ENCODE measurements around the gene NBEA. TPM values are rescaled to one million over a fixed set of nuclear protein-coding genes. Genes with fewer than 3 reads are reported as not detected.

The NBEA gene
- total RNA-seq, 3 donors from 2014 or later (not counting 1 experiment from before 2014, with no cell fraction given): 0.27 to 0.66 (median 0.33) TPM

DNA sequence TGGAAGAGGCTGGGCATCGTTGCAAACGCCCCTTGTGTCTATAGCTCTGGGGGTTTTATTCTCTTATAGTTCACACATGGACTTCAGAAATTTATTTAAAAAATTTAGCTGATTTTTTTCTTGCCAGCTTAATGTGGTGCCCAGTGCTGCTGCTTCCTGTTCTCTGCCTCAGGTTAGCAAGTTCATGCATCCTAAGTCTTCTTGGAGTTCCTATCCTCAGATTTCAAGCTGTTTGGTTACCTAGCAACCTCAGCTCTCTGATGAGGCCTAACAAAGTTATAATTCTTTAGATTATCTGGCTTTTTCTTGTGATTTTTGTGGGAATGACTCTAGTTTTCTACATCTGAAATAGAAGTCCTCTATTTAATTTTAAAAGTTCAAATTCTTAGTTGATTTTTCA is 283.5 kb downstream of the NBEA start:
- no peaks in the 10 kb centered on the region for H3K9me3 Mint-ChIP-seq

DNA sequence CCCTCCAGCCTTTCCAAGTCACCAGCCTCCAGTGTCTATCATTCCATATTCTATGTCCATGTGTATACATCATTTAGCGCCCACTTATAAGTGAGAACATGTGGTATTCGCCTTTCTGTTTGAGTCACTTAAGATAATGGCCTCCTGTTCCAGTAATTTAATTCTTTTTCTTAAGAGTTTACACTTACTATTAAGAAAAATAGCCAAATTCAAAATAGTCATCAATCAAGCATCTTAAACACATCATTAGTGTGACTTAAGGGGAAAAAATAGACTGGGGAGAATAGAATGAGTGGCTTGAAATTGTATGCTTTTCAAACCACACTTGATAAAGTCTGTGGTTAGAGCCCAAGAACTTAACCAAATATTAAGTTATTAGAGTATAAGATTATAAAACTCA is 286.5 kb downstream of the NBEA start:
- Histone ChIP-seq H3K27me3 (ENCODE audit: control insufficient read depth, insufficient read depth, low read length) (no peaks in the 10 kb centered on the region), H3K27ac (ENCODE audit: low read length) (no peak overlapping the region), H3K4me3 (ENCODE audit: low read length) (no peak overlapping the region), H3K9me3 (ENCODE audit: control insufficient read depth, insufficient read depth, low read length) (no peaks in the 10 kb centered on the region), H3K36me3 (ENCODE audit: control insufficient read depth, insufficient read depth, low read length) (no peaks in the 10 kb centered on the region), H3K4me1 (ENCODE audit: control insufficient read depth, insufficient read depth, low read length) (no peaks in the 10 kb centered on the region)
- Mint-ChIP-seq H3K9me3 (no peaks in the 10 kb centered on the region), H3K4me1 (no peaks in the 10 kb centered on the region), H3K27ac (no peak overlapping the region), H3K4me3 (no peak overlapping the region), H3K27me3 (ENCODE audit: low read depth in 2 of 2) (no peaks in the 10 kb centered on the region), H3K36me3 (no peaks in the 10 kb centered on the region)
- intact Hi-C loops (cut with micrococcal nuclease): no loop called here
- 100% methylated on average over 2 of the region's 2 CpGs for WGBS (ENCODE audit: insufficient coverage)
- TF ChIP-seq, protein P1, sequence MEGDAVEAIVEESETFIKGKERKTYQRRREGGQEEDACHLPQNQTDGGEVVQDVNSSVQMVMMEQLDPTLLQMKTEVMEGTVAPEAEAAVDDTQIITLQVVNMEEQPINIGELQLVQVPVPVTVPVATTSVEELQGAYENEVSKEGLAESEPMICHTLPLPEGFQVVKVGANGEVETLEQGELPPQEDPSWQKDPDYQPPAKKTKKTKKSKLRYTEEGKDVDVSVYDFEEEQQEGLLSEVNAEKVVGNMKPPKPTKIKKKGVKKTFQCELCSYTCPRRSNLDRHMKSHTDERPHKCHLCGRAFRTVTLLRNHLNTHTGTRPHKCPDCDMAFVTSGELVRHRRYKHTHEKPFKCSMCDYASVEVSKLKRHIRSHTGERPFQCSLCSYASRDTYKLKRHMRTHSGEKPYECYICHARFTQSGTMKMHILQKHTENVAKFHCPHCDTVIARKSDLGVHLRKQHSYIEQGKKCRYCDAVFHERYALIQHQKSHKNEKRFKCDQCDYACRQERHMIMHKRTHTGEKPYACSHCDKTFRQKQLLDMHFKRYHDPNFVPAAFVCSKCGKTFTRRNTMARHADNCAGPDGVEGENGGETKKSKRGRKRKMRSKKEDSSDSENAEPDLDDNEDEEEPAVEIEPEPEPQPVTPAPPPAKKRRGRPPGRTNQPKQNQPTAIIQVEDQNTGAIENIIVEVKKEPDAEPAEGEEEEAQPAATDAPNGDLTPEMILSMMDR (IDR thresholded peaks at IDR 0.05): no peak
- no peak for ATAC-seq
- DNase-seq: no peak

More for the DNA sequence above, 283.5 kb downstream of the NBEA start:
- H3K36me3 Mint-ChIP-seq: no peaks in the 10 kb centered on the region
- peaks cover 0 to 3% of the 10 kb centered on the region in 2 donors for H3K27me3 Mint-ChIP-seq (ENCODE audit: low read depth in 2 of 2)
- H3K9me3 ChIP-seq (ENCODE audit: control insufficient read depth, insufficient read depth, low read length): no peaks in the 10 kb centered on the region
- no peaks in the 10 kb centered on the region for H3K36me3 ChIP-seq (ENCODE audit: control insufficient read depth, insufficient read depth, low read length)
- no peaks in the 10 kb centered on the region for H3K4me1 ChIP-seq (ENCODE audit: control insufficient read depth, insufficient read depth, low read length)
- no peaks in the 10 kb centered on the region for H3K4me1 Mint-ChIP-seq
- no peak overlapping the region for H3K4me3 ChIP-seq (ENCODE audit: low read length)
- no peak for DNase-seq
- TF ChIP-seq, protein P1 (IDR thresholded peaks at IDR 0.05): no peak
- H3K27me3 ChIP-seq (ENCODE audit: control insufficient read depth, insufficient read depth, low read length): no peaks in the 10 kb centered on the region
- H3K27ac ChIP-seq (ENCODE audit: low read length): no peak overlapping the region
- no peak overlapping the region for H3K27ac Mint-ChIP-seq
- WGBS (ENCODE audit: insufficient coverage): 69% methylated on average over 2 of the region's 2 CpGs
- no peak overlapping the region for H3K4me3 Mint-ChIP-seq
- no peak for ATAC-seq
- intact Hi-C loops (cut with micrococcal nuclease): no loop called here

DNA sequence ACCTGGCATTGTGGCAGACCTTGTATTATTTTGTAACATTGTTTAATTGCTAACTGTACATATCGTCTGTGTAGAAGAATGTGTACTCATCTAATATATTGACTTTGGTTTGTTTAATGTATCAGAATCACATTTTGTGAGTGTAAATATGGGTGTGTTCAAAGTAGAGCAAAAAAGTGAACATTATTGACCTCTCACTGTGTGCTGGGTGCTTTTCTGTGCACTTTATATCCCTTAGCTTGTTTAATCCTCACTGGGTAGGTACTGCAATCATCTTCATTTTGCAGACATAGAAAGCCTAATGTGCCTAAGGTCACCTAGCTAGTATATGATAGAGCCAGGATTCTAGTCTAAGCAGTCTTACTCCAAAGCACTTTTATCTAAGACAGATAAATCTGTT is 289.4 kb downstream of the NBEA start:
- H3K27me3 ChIP-seq (ENCODE audit: control insufficient read depth, insufficient read depth, low read length): no peaks in the 10 kb centered on the region
- WGBS (ENCODE audit: insufficient coverage): 93% methylated on average over 1 of the region's 1 CpG
- ATAC-seq: no peak
- H3K27ac ChIP-seq (ENCODE audit: low read length): no peak overlapping the region
- Mint-ChIP-seq H3K27me3 (ENCODE audit: low read depth in 2 of 2) (no peaks in the 10 kb centered on the region), H3K4me3 (no peak overlapping the region), H3K4me1 (no peaks in the 10 kb centered on the region), H3K36me3 (no peaks in the 10 kb centered on the region), H3K9me3 (no peaks in the 10 kb centered on the region), H3K27ac (no peak overlapping the region)
- H3K36me3 ChIP-seq (ENCODE audit: control insufficient read depth, insufficient read depth, low read length): no peaks in the 10 kb centered on the region
- H3K4me3 ChIP-seq (ENCODE audit: low read length): no peak overlapping the region
- H3K4me1 ChIP-seq (ENCODE audit: control insufficient read depth, insufficient read depth, low read length): no peaks in the 10 kb centered on the region
- TF ChIP-seq, protein P1 (IDR thresholded peaks at IDR 0.05): no peak
- intact Hi-C loops (cut with micrococcal nuclease): no loop called here
- H3K9me3 ChIP-seq (ENCODE audit: control insufficient read depth, insufficient read depth, low read length): no peaks in the 10 kb centered on the region
- no peak for DNase-seq

DNA sequence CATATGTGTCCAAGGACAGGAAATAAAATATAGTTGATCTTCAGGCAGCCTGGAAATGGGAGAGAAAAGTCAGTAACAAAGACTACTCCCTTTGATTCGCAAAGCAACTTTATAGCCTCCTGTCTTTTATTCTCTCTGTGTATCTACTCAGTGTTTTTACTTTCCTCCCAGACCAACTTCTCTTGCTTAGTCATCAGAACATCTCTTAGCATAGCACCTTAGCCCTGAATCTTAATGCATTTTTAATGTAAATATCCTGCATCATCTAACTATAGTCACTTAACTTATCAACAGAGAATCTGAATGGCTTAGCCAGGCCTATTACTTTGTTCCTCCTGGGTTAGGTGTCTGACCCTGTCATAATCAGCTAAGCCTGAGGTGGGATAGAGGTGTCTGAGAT is 296.2 kb downstream of the NBEA start:
- H3K36me3 ChIP-seq (ENCODE audit: control insufficient read depth, insufficient read depth, low read length): no peaks in the 10 kb centered on the region
- no peak for ATAC-seq
- H3K9me3 Mint-ChIP-seq: peaks cover 2 to 5% of the 10 kb centered on the region in 2 donors
- H3K27ac Mint-ChIP-seq: no peak overlapping the region
- no peaks in the 10 kb centered on the region for H3K4me1 Mint-ChIP-seq
- DNase-seq: no peak
- no peak overlapping the region for H3K4me3 Mint-ChIP-seq
- H3K27me3 ChIP-seq (ENCODE audit: control insufficient read depth, insufficient read depth, low read length): no peaks in the 10 kb centered on the region
- WGBS (ENCODE audit: insufficient coverage): 100% methylated on average over 1 of the region's 1 CpG
- H3K9me3 ChIP-seq (ENCODE audit: control insufficient read depth, insufficient read depth, low read length): no peaks in the 10 kb centered on the region
- H3K4me1 ChIP-seq (ENCODE audit: control insufficient read depth, insufficient read depth, low read length): no peaks in the 10 kb centered on the region
- H3K27me3 Mint-ChIP-seq (ENCODE audit: low read depth in 2 of 2): peaks cover 0 to 5% of the 10 kb centered on the region in 2 donors
- H3K27ac ChIP-seq (ENCODE audit: low read length): no peak overlapping the region
- TF ChIP-seq, protein P1 (IDR thresholded peaks at IDR 0.05): no peak
- no peaks in the 10 kb centered on the region for H3K36me3 Mint-ChIP-seq
- intact Hi-C loops (cut with micrococcal nuclease): no loop called here
- no peak overlapping the region for H3K4me3 ChIP-seq (ENCODE audit: low read length)

All from natural killer cell (primary cell).